ENCODE results near the gene ARMC9. TPM values are rescaled to one million over a fixed set of nuclear protein-coding genes. Genes with fewer than 3 reads are reported as not detected.

ARMC9 gene, protein sequence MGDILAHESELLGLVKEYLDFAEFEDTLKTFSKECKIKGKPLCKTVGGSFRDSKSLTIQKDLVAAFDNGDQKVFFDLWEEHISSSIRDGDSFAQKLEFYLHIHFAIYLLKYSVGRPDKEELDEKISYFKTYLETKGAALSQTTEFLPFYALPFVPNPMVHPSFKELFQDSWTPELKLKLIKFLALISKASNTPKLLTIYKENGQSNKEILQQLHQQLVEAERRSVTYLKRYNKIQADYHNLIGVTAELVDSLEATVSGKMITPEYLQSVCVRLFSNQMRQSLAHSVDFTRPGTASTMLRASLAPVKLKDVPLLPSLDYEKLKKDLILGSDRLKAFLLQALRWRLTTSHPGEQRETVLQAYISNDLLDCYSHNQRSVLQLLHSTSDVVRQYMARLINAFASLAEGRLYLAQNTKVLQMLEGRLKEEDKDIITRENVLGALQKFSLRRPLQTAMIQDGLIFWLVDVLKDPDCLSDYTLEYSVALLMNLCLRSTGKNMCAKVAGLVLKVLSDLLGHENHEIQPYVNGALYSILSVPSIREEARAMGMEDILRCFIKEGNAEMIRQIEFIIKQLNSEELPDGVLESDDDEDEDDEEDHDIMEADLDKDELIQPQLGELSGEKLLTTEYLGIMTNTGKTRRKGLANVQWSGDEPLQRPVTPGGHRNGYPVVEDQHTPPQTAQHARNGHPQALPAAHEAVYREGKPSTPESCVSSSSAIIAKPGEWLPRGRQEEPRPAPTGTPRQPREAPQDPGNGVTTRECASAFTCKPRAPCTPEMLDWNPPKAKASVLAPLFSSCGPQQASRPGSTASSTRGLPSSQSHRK
- total RNA-seq = 55.5 and 72.9 TPM in 2 replicates

DNA sequence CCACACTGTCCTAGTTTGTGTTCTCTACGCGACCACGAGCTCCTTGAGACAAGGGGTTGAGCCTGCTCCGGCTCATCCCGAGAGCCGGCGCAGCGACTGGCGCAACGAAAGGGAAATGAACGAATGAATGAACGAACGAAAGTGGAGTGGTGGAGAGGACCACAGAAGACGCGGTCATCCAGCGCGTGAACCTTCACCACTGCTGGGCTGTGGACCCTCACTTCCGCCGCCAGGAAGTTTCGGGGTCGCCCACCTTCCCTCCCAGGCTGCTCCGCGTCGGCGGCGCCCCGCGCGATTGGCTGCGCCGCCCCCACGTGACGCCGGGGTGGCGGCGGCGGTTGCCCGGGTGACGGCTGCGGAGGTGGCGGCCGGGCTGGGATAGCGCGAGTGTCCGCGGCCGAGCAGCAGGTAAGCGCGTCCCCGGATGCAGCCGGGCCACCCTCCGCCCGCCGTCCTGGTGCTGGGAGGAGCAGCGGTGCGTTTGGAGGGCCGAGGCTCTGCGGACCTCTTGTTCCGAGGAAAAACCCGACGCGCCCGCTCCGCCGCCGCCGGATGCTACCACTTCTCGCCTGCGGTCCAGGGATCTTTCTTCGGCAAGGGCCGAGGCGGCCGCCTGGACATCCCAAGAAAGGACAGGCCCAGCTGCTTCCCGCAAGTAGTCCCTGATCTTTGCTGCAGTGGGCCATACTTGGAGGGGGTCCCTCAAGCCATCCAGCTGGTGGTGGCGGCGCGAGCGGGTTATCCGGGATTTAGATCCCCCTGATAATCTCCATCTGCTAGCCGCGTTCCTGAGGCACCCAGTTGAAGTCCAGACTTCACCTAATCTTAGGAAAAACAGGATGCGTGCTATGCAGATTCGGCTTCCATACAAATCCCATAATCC lies at the start of gene ARMC9:
ARMC9 (plus strand) TSS at position 341 of the 883 bp plus-strand sequence. CDS start 7,608 bp downstream, outside the sequence.

DNA sequence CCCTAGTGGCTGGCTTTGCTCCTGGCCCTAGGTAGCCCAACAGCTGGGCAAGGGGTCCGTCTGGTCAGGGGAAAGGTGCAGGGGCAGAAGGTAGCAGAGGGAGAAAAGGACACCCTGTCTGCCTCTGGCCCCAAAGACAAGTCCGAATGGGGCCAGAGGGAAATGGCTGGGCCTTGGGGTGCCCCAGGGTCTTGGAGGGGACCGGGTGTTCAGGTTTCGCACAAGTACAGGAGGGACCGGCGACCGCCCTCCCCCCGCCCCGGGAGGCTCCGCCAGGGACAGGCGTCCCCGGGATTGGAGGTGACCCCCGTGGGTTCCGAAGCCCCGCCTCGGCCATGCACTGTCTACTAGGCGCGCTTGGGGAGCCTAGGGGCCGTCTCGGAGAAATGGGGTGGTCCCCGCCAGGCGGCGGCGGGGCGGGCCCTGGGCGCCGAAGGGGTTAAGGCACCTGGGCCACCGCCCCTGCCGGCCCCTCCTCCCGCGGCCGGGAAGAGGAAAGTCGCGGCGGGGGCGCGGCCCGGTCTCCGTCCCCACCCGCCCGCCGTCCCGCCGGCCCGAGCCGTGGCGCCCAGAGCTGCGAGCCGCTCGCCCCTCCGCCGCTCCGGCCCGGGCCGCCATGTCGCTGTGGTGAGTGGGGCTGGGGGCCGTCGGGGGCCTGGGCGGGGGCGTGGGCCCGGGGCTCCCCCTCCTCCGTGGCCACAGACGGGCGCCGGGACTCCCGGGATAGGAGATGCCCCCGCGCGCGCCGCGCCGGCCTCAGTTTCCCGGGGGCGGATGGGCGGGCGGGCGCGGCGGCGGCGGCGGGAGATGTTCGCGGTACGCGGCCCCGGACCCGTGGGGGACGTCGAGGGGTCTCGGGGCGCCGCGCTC lies 197.0 kb downstream of the ARMC9 start, which contains the start of gene B3GNT7:
B3GNT7 (plus strand) TSS at position 523 of the 870 bp plus-strand sequence; CDS start at position 617, 94 bp downstream.

Other genes starting within 250 kb of the ARMC9 start
- gene SPATA3, start 202.5 kb upstream of the ARMC9 start, total RNA-seq = not detected in 2 replicates
- gene C2orf72, start 161.1 kb upstream of the ARMC9 start, total RNA-seq = under 0.01 and 0.83 TPM in 2 replicates
- 127 and 136 TPM in 2 replicates for gene PSMD1, start 141.8 kb upstream of the ARMC9 start, total RNA-seq
- 6.0 and 10.8 TPM in 2 replicates for gene HTR2B, start 73.6 kb upstream of the ARMC9 start, total RNA-seq
- gene B3GNT7, start 197.1 kb downstream of the ARMC9 start, total RNA-seq = under 0.01 and 0.18 TPM in 2 replicates